WTC11 (cell line): ENCODE results near the gene MRPS10. TPM values are rescaled to one million over a fixed set of nuclear protein-coding genes. Genes with fewer than 3 reads are reported as not detected.
"Not testable (repeated sequence)": the region's sequence is repeated elsewhere in the genome, so short reads cannot be mapped to it uniquely, and the experiment has no call there.

Experiments
- ATAC-seq: fragments of 200-7000 bp; cut with Tn5 transposase; 2 replicates; pipeline ENCODE4 v1.10.0; 2021; ENCODE audit warnings: mild to moderate bottlenecking, moderate library complexity
- CTCF ChIA-PET: fragments of 300-600 bp; sonication (Branson Sonifier 250); formaldehyde crosslinking; loops from one replicate; lab custom pipeline; 2021; ENCODE audit warnings: antibody characterized with exemption; lab: Charles Lee
- POLR2A ChIA-PET: fragments of 350-600 bp; sonication (Branson Sonifier 250); formaldehyde crosslinking; loops from one replicate; lab custom pipeline; 2021; ENCODE audit warnings: antibody characterized with exemption; lab: Charles Lee
- DNase-seq: peaks from one replicate; pipeline ENCODE4 v3.0.0; 2021; ENCODE audit warnings: low spot score
- H3K27ac Mint-ChIP-seq: 2 replicates; pipeline ENCODE4 v1.8.0; 2021; ENCODE audit warnings: mixed read lengths
- H3K27me3 Mint-ChIP-seq: 2 replicates; pipeline ENCODE4 v1.8.0; 2021; ENCODE audit warnings: low read depth, mild to moderate bottlenecking, moderate library complexity, mixed read lengths
- H3K36me3 Mint-ChIP-seq: 2 replicates; pipeline ENCODE4 v1.8.0; 2021; ENCODE audit warnings: mixed read lengths
- H3K4me1 Mint-ChIP-seq: 2 replicates; pipeline ENCODE4 v1.8.0; 2022; ENCODE audit warnings: mixed read lengths
- H3K4me3 Mint-ChIP-seq: 2 replicates; pipeline ENCODE4 v1.8.0; 2021; ENCODE audit warnings: mild to moderate bottlenecking, moderate library complexity, mixed read lengths
- H3K9me3 Mint-ChIP-seq: 2 replicates; pipeline ENCODE4 v1.8.0; 2021; ENCODE audit warnings: mixed read lengths
- AR ChIP-seq: fragments of 250-450 bp; sonication (Bioruptor Pico); IDR thresholded peaks from 2 replicates; pipeline ENCODE4 v1.9.0; 2021; ENCODE audit warnings: mild to moderate bottlenecking
- ATF1 ChIP-seq: sonication (generic); formaldehyde crosslinking; IDR thresholded peaks from 2 replicates; pipeline ENCODE4 v1.8.1; 2023; ENCODE audit warnings: mild to moderate bottlenecking, moderate library complexity, missing genetic modification reagents
- CDX4 ChIP-seq: fragments of 250-450 bp; sonication (Bioruptor Pico); IDR thresholded peaks from 2 replicates; pipeline ENCODE4 v1.9.0; 2021; ENCODE audit warnings: moderate library complexity, mild to moderate bottlenecking, inconsistent platforms, borderline replicate concordance
- CTCF ChIP-seq: fragments of 200-600 bp; IDR thresholded peaks from 2 replicates; pipeline ENCODE4 v1.8.0; 2022; ENCODE audit warnings: antibody characterized with exemption
- ESRRA ChIP-seq: sonication (generic); formaldehyde crosslinking; IDR thresholded peaks from 2 replicates; pipeline ENCODE4 v1.8.1; 2022; ENCODE audit warnings: mild to moderate bottlenecking, missing genetic modification reagents, borderline replicate concordance
- IRF2 ChIP-seq: sonication (generic); formaldehyde crosslinking; IDR thresholded peaks from 2 replicates; pipeline ENCODE4 v1.8.0; 2022; ENCODE audit warnings: low read depth, missing genetic modification reagents, borderline replicate concordance
- MLX ChIP-seq: sonication (generic); formaldehyde crosslinking; IDR thresholded peaks from 2 replicates; pipeline ENCODE4 v1.8.1; 2023; ENCODE audit warnings: mild to moderate bottlenecking, missing genetic modification reagents, moderate library complexity
- NFE2L1 ChIP-seq: sonication (generic); formaldehyde crosslinking; IDR thresholded peaks from 2 replicates; pipeline ENCODE4 v1.8.1; 2023; ENCODE audit warnings: missing genetic modification reagents
- NR1H2 ChIP-seq: sonication (generic); formaldehyde crosslinking; IDR thresholded peaks from 2 replicates; pipeline ENCODE4 v1.9.0; 2021; ENCODE audit warnings: mild to moderate bottlenecking, moderate library complexity, missing genetic modification reagents
- NR2C2 ChIP-seq: sonication (generic); formaldehyde crosslinking; IDR thresholded peaks from 2 replicates; pipeline ENCODE4 v1.8.0; 2022; ENCODE audit warnings: mild to moderate bottlenecking, missing genetic modification reagents
- OVOL2 ChIP-seq: fragments of 250-450 bp; sonication (Bioruptor Pico); IDR thresholded peaks from 2 replicates; pipeline ENCODE4 v1.9.0; 2021; ENCODE audit warnings: mild to moderate bottlenecking, borderline replicate concordance
- PRRX2 ChIP-seq: fragments of 250-450 bp; sonication (Bioruptor Pico); IDR thresholded peaks from 2 replicates; pipeline ENCODE4 v1.8.0; 2021; ENCODE audit warnings: mild to moderate bottlenecking
- RORB ChIP-seq: fragments of 250-450 bp; sonication (Bioruptor Pico); IDR thresholded peaks from 2 replicates; pipeline ENCODE4 v1.9.0; 2021; ENCODE audit warnings: mild to moderate bottlenecking
- SMAD3 ChIP-seq: sonication (generic); formaldehyde crosslinking; IDR thresholded peaks from 2 replicates; pipeline ENCODE4 v1.8.0; 2022; ENCODE audit warnings: missing genetic modification reagents, mild to moderate bottlenecking, borderline replicate concordance
- SP1 ChIP-seq: sonication (generic); formaldehyde crosslinking; conservative IDR thresholded peaks from 2 replicates; pipeline ENCODE4 v1.8.1; 2022; ENCODE audit warnings: missing genetic modification reagents
- TEAD1 ChIP-seq: sonication (generic); formaldehyde crosslinking; IDR thresholded peaks from 2 replicates; pipeline ENCODE4 v1.8.0; 2022; ENCODE audit warnings: mild to moderate bottlenecking, missing genetic modification reagents
- TEAD4 ChIP-seq: sonication (generic); formaldehyde crosslinking; IDR thresholded peaks from 2 replicates; pipeline ENCODE4 v1.8.0; 2022; ENCODE audit warnings: mild to moderate bottlenecking, missing genetic modification reagents
- ZBTB21 ChIP-seq: sonication (generic); formaldehyde crosslinking; IDR thresholded peaks from 2 replicates; pipeline ENCODE4 v1.8.1; 2023; ENCODE audit warnings: mild to moderate bottlenecking, missing genetic modification reagents, borderline replicate concordance
- ZBTB43 ChIP-seq: sonication (generic); formaldehyde crosslinking; IDR thresholded peaks from 2 replicates; pipeline ENCODE4 v1.8.1; 2023; ENCODE audit warnings: mild to moderate bottlenecking, missing genetic modification reagents
- ZNF121 ChIP-seq: sonication (generic); formaldehyde crosslinking; IDR thresholded peaks from 2 replicates; pipeline ENCODE4 v1.8.0; 2023; ENCODE audit warnings: missing genetic modification reagents
- ZNF138 ChIP-seq: sonication (generic); formaldehyde crosslinking; conservative IDR thresholded peaks from 2 replicates; pipeline ENCODE4 v1.8.1; 2022; ENCODE audit warnings: mild to moderate bottlenecking, moderate library complexity, missing genetic modification reagents
- ZNF281 ChIP-seq: sonication (generic); formaldehyde crosslinking; IDR thresholded peaks from 2 replicates; pipeline ENCODE4 v1.8.0; 2023; ENCODE audit warnings: mild to moderate bottlenecking, missing genetic modification reagents
- ZNF423 ChIP-seq: fragments of 250-450 bp; sonication (Bioruptor Pico); IDR thresholded peaks from 2 replicates; pipeline ENCODE4 v2.1.2; 2022; ENCODE audit warnings: mild to moderate bottlenecking, moderate library complexity
- total RNA-seq: library from RNA; stranded (reverse); gene quantifications from 3 replicates; pipeline ENCODE4 v1.2.3, GENCODE V29; 2021

Gene MRPS10
- total RNA-seq, 1 experiment from 2014 or later, result 31.3 TPM

- TF ChIP-seq CDX4, result no peak
- no peak for TF ChIP-seq IRF2
- TF ChIP-seq ESRRA (CRISPR knock-in tag), result no peak
- TF ChIP-seq ZNF121 (CRISPR knock-in tag), result no peak
- TF ChIP-seq NR2C2, result no peak
- TF ChIP-seq ZBTB21 (CRISPR knock-in tag), result no peak
Observed at GRCh38 chr6:42211726-42212125, 5.9 kb downstream of the MRPS10 start (continued).

GRCh38 chr6:42210551-42210950, 7.1 kb downstream of the MRPS10 start:
- ChIA-PET POLR2A (no interaction called here), CTCF (no interaction called here)
- no peaks in the 10 kb centered on the region for H3K9me3 Mint-ChIP-seq
- no peaks in the 10 kb centered on the region for H3K27me3 Mint-ChIP-seq
- TF ChIP-seq CTCF (no peak), ATF1 (no peak), ZNF423 (CRISPR knock-in tag) (no peak), AR (CRISPR knock-in tag) (no peak), SMAD3 (CRISPR knock-in tag) (no peak), TEAD1 (CRISPR knock-in tag) (no peak), NR2C2 (no peak), TEAD4 (no peak)
- ATAC-seq (no peak), DNase-seq (no peak)
- H3K36me3 Mint-ChIP-seq, result peaks cover 52% of the 10 kb centered on the region
- H3K27ac Mint-ChIP-seq, result no peak overlapping the region
- peaks cover 4% of the 10 kb centered on the region for H3K4me1 Mint-ChIP-seq
- H3K4me3 Mint-ChIP-seq, result no peak overlapping the region

- H3K27me3 Mint-ChIP-seq, H3K4me1 Mint-ChIP-seq, H3K4me3 Mint-ChIP-seq, H3K9me3 Mint-ChIP-seq, DNase-seq, H3K27ac Mint-ChIP-seq, ATAC-seq: not testable (repeated sequence)
- ChIA-PET CTCF (interaction anchor here (1.8 kb wide), 1 partner anchor 103 kb away, joined by 5 read pairs; no protein-coding TSS in a partner anchor), POLR2A (interaction anchor here (0.6 kb wide), 1 partner anchor 1152 kb away, joined by 3 read pairs; no protein-coding TSS in a partner anchor)
- H3K36me3 Mint-ChIP-seq, result peaks cover 56% of the 10 kb centered on the region
Observed at GRCh38 chr6:42207559-42207958, 10.1 kb downstream of the MRPS10 start.

GRCh38 chr6:42204768-42205282, 12.8 kb downstream of the MRPS10 start:
- no peak for DNase-seq
- ChIA-PET CTCF (no interaction called here), POLR2A (interaction anchor here (0.7 kb wide), 1 partner anchor 26 kb away, joined by 3 read pairs; no protein-coding TSS in a partner anchor)
- Mint-ChIP-seq H3K9me3 (no peaks in the 10 kb centered on the region), H3K36me3 (peaks cover 40% of the 10 kb centered on the region), H3K27me3 (no peaks in the 10 kb centered on the region), H3K4me1 (no peaks in the 10 kb centered on the region), H3K27ac (no peak overlapping the region), H3K4me3 (no peak overlapping the region)
- ATAC-seq, result no peak
- TF ChIP-seq PRRX2 (CRISPR knock-in tag) (no peak), SP1 (CRISPR knock-in tag) (no peak), ZNF281 (no peak), RORB (no peak), ZNF138 (no peak), NR2C2 (no peak), MLX (CRISPR knock-in tag) (no peak), ZBTB43 (CRISPR knock-in tag) (no peak), NFE2L1 (CRISPR knock-in tag) (no peak), NR1H2 (CRISPR knock-in tag) (no peak), OVOL2 (no peak)
